SKM-1 treated with dmso at 0.1 percent for 144 hours (cell line): ENCODE data around the gene TSHZ1.
A peak's percentile ranks its signal among the peaks of the same experiment; 100 is the strongest.

Experiments used
- DNase-seq: peaks from one replicate; lab custom pipeline; 2025; ENCODE audit not compliant: unreplicated experiment; lab: John Stamatoyannopoulos, UW

Gene TSHZ1

GRCh38 chr18:75241705-75242104, 31.1 kb downstream of the TSHZ1 start:
- DNase-seq: no peak

- no peak for DNase-seq
These were observed 34.0 kb downstream of the TSHZ1 start for GRCh38 chr18:75244351-75245313.

GRCh38 chr18:75246721-75247610, 36.4 kb downstream of the TSHZ1 start:
- DNase-seq: no peak

GRCh38 chr18:75247611-75248421, 37.2 kb downstream of the TSHZ1 start:
- DNase-seq: no peak

GRCh38 chr18:75248426-75249174, 38.0 kb downstream of the TSHZ1 start:
- no peak for DNase-seq

- DNase-seq: no peak
These were observed 38.5 kb downstream of the TSHZ1 start for GRCh38 chr18:75249175-75249518.

GRCh38 chr18:75249672-75250470, 39.3 kb downstream of the TSHZ1 start:
- DNase-seq: peak; percentile 54

GRCh38 chr18:75250471-75250821, 39.8 kb downstream of the TSHZ1 start:
- DNase-seq: no peak

- DNase-seq: no peak
These were observed 40.9 kb downstream of the TSHZ1 start for GRCh38 chr18:75251466-75251865.

- DNase-seq: no peak
These were observed 41.5 kb downstream of the TSHZ1 start for GRCh38 chr18:75252136-75252535.

- DNase-seq: no peak
These were observed 42.4 kb downstream of the TSHZ1 start for GRCh38 chr18:75253043-75253442.

GRCh38 chr18:75253784-75254183, 43.2 kb downstream of the TSHZ1 start:
- DNase-seq: no peak

- DNase-seq: no peak
These were observed 44.5 kb downstream of the TSHZ1 start for GRCh38 chr18:75255094-75255493.

- DNase-seq: no peak
These were observed 45.8 kb downstream of the TSHZ1 start for GRCh38 chr18:75256376-75256775.

GRCh38 chr18:75257605-75258004, 47.0 kb downstream of the TSHZ1 start:
- no peak for DNase-seq

- DNase-seq: no peak
These were observed 51.0 kb downstream of the TSHZ1 start for GRCh38 chr18:75261430-75262223.

- DNase-seq: peak; percentile 16
These were observed 51.9 kb downstream of the TSHZ1 start for GRCh38 chr18:75262511-75262910.

- DNase-seq: no peak
These were observed 53.6 kb downstream of the TSHZ1 start for GRCh38 chr18:75264195-75264594.
